ENCODE data around the gene TENM3. TPM values are rescaled to one million over a fixed set of nuclear protein-coding genes. Genes with fewer than 3 reads are reported as not detected.

TENM3 gene
- polyA plus RNA-seq, 1 experiment, result 9.2 TPM

- CTCF ChIA-PET, result interaction anchor here (0.7 kb wide), 1 partner anchor 1492 kb away, joined by 3 read pairs; no protein-coding TSS in a partner anchor
- no peaks in the 10 kb centered on the region for H3K27me3 ChIP-seq (ENCODE audit: control insufficient read depth, insufficient read depth, low read length)
- POLR2A ChIA-PET, result no interaction called here
- TF ChIP-seq CTCF (IDR thresholded peaks at IDR 0.05; ENCODE audit: insufficient read depth, low read depth, low read length), result no peak
- H3K36me3 ChIP-seq (ENCODE audit: control insufficient read depth, insufficient read depth, low read length), result no peaks in the 10 kb centered on the region
- no peak for DNase-seq (ENCODE audit: low read depth)
- H3K4me3 ChIP-seq (ENCODE audit: low read depth, low read length), result no peak overlapping the region
Observed at GRCh38 chr4:182671231-182671630, 428.0 kb downstream of the TENM3 start.

- ChIA-PET POLR2A (no interaction called here), CTCF (interaction anchor here (0.7 to 0.9 kb wide), 2 partner anchors 77 to 1493 kb away, joined by 3 read pairs; no protein-coding TSS in a partner anchor)
- Histone ChIP-seq H3K36me3 (ENCODE audit: control insufficient read depth, insufficient read depth, low read length) (no peaks in the 10 kb centered on the region), H3K4me3 (ENCODE audit: low read depth, low read length) (no peak overlapping the region), H3K27me3 (ENCODE audit: control insufficient read depth, insufficient read depth, low read length) (no peaks in the 10 kb centered on the region)
- DNase-seq (ENCODE audit: low read depth), result no peak
- TF ChIP-seq CTCF (IDR thresholded peaks at IDR 0.05; ENCODE audit: insufficient read depth, low read depth, low read length), result no peak
Observed at GRCh38 chr4:182671749-182672148, 428.5 kb downstream of the TENM3 start.

DNA sequence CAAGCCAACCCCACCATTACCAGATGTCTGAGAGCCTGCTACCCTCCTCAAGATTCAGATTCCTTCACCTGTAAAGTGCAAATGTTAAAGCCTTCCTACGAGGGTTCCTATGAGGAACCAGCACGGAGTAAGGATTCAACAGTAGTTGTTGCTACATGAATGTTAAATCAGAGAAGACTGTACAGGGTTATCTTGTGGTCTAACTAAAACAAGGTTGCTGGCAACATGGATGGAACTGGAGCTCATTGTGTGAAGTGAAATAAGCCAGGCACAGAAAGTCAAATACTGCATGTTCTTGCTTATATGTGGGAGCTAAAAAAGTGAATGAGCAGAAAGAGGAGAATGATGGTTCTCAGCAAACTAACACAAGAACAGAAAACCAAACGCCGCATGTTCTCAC, 435.4 kb downstream of the TENM3 start:
- no peak for DNase-seq (ENCODE audit: low read depth)
- CTCF ChIA-PET, result no interaction called here
- no peaks in the 10 kb centered on the region for H3K36me3 ChIP-seq (ENCODE audit: control insufficient read depth, insufficient read depth, low read length)
- no peak overlapping the region for H3K4me3 ChIP-seq (ENCODE audit: low read depth, low read length)
- no peaks in the 10 kb centered on the region for H3K27me3 ChIP-seq (ENCODE audit: control insufficient read depth, insufficient read depth, low read length)
- POLR2A ChIA-PET, result no interaction called here
- TF ChIP-seq CTCF (IDR thresholded peaks at IDR 0.05; ENCODE audit: insufficient read depth, low read depth, low read length), result no peak

DNA sequence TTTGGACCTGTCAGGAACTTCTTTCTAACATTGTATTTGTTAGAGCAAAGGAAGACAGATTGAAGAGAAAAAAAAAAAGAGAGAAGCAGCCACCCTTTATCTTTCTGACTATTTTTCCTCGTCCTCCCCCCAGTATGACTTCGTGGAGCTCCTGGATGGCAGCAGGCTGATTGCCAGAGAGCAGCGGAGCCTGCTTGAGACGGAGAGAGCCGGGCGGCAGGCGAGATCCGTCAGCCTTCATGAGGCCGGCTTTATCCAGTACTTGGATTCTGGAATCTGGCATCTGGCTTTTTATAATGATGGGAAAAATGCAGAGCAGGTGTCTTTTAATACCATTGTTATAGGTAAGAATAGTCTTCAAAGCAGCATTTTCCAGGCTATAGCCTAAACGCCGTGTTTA, 436.3 kb downstream of the TENM3 start:
- CTCF ChIA-PET, result no interaction called here

GRCh38 chr4:182680234-182680653, 437.0 kb downstream of the TENM3 start:
- no peaks in the 10 kb centered on the region for H3K27me3 ChIP-seq (ENCODE audit: control insufficient read depth, insufficient read depth, low read length)
- H3K4me3 ChIP-seq (ENCODE audit: low read depth, low read length), result no peak overlapping the region
- CTCF ChIA-PET, result no interaction called here
- no peak for TF ChIP-seq CTCF (IDR thresholded peaks at IDR 0.05; ENCODE audit: insufficient read depth, low read depth, low read length)
- no peak for DNase-seq (ENCODE audit: low read depth)
- no peaks in the 10 kb centered on the region for H3K36me3 ChIP-seq (ENCODE audit: control insufficient read depth, insufficient read depth, low read length)
- POLR2A ChIA-PET, result no interaction called here

More for the DNA sequence above, 436.3 kb downstream of the TENM3 start:
- DNase-seq (ENCODE audit: low read depth), result no peak
- Histone ChIP-seq H3K4me3 (ENCODE audit: low read depth, low read length) (no peak overlapping the region), H3K36me3 (ENCODE audit: control insufficient read depth, insufficient read depth, low read length) (no peaks in the 10 kb centered on the region), H3K27me3 (ENCODE audit: control insufficient read depth, insufficient read depth, low read length) (no peaks in the 10 kb centered on the region)
- TF ChIP-seq CTCF (IDR thresholded peaks at IDR 0.05; ENCODE audit: insufficient read depth, low read depth, low read length), result no peak
- POLR2A ChIA-PET, result no interaction called here

Measured in BJ (cell line).